ENCODE results near the gene RGS7. TPM values are rescaled to one million over a fixed set of nuclear protein-coding genes. Genes with fewer than 3 reads are reported as not detected.
"Not testable (repeated sequence)": the region's sequence is repeated elsewhere in the genome, so short reads cannot be mapped to it uniquely, and the experiment has no call there.

RGS7 gene
- total and polyA plus RNA-seq, 10 of the 15 experiments (the other 5 are each of a cell fraction or from before 2014, with no cell fraction given) = not detected

- no peak for FAIRE-seq
- Histone ChIP-seq H3K4me2 (ENCODE audit: control insufficient read depth, insufficient read depth) (no peak overlapping the region), H3K9me3 (replicated peaks; ENCODE audit: control insufficient read depth, insufficient read depth, low read length) (no peaks in the 10 kb centered on the region), H3K4me3 (no peak overlapping the region), H3K9ac (ENCODE audit: control insufficient read depth, insufficient read depth, low read length) (no peak overlapping the region), H3K4me1 (ENCODE audit: control insufficient read depth, insufficient read depth, low read length) (no peaks in the 10 kb centered on the region), H3K27ac (ENCODE audit: control insufficient read depth, insufficient read depth) (no peak overlapping the region), H3K27me3 (replicated peaks in 1 of 2; ENCODE audit: control insufficient read depth in 2 of 2, insufficient read depth in 2 of 2, low read length in 1 of 2) (no peaks in the 10 kb centered on the region), H3K36me3 (ENCODE audit: control insufficient read depth in 2 of 2, insufficient read depth in 2 of 2, low read length in 1 of 2) (no peaks in the 10 kb centered on the region), H3K79me2 (ENCODE audit: control insufficient read depth, insufficient read depth, low read length) (no peaks in the 10 kb centered on the region), H2AFZ (ENCODE audit: control insufficient read depth, low read depth, low read length) (no peak overlapping the region), H4K20me1 (ENCODE audit: control insufficient read depth, insufficient read depth) (no peaks in the 10 kb centered on the region)
- BruUV-seq (replicated peaks) = no TSS peak
- CTCF ChIA-PET = interaction anchor here (0.9 kb wide), 1 partner anchor 9 kb away, joined by 3 read pairs; no protein-coding TSS in a partner anchor
- RAD21 ChIA-PET (ENCODE audit: unreplicated experiment) = no interaction called here
- POLR2A ChIA-PET = no interaction called here
- intact Hi-C loops (cut with micrococcal nuclease; ENCODE audit: unreplicated experiment) = no loop called here
- in situ Hi-C loops (cut with MboI) = no loop called here
- DNase-seq (ENCODE audit: low read depth, low spot score) = no peak
- no peak for TF ChIP-seq ATF2 (IDR thresholded peaks at IDR 0.05; ENCODE audit: low read length)
- no peak for TF ChIP-seq JUND (IDR thresholded peaks at IDR 0.05; ENCODE audit: low read depth, low read length)
- no peak for TF ChIP-seq NFYA (IDR thresholded peaks at IDR 0.05; ENCODE audit: borderline replicate concordance, low read depth, low read length)
- TF ChIP-seq BCL11A (IDR thresholded peaks at IDR 0.05; ENCODE audit: low read depth, low read length) = no peak
- no peak for TF ChIP-seq SUZ12 (IDR thresholded peaks at IDR 0.05; ENCODE audit: unreplicated experiment)
- no peak for TF ChIP-seq BCLAF1 (IDR thresholded peaks at IDR 0.05)
- no peak for TF ChIP-seq RB1 (IDR thresholded peaks at IDR 0.05; ENCODE audit: borderline replicate concordance)
- 60% methylated on average over 1 of the region's 1 CpG for WGBS (ENCODE audit: insufficient coverage, insufficient replicate concordance, low lambda C conversion rate, missing lambda C conversion rate)
- SMC1A ChIA-PET (ENCODE audit: uncharacterized antibody, unreplicated experiment) = interaction anchor here (1.1 kb wide), 1 partner anchor 12 kb away, joined by 4 read pairs; no protein-coding TSS in a partner anchor
- no peak for ATAC-seq
Observed at GRCh38 chr1:241225741-241226140, 131.3 kb downstream of the RGS7 start.

GRCh38 chr1:241224189-241224588 lies 132.8 kb downstream of the RGS7 start:
- RAD21 ChIA-PET (ENCODE audit: unreplicated experiment); H3K36me3 ChIP-seq (ENCODE audit: control insufficient read depth in 2 of 2, insufficient read depth in 2 of 2, low read length in 1 of 2); H3K4me3 ChIP-seq; H3K4me2 ChIP-seq (ENCODE audit: control insufficient read depth, insufficient read depth); CTCF ChIA-PET; H3K27me3 ChIP-seq (replicated peaks in 1 of 2; ENCODE audit: control insufficient read depth in 2 of 2, insufficient read depth in 2 of 2, low read length in 1 of 2); H3K9ac ChIP-seq (ENCODE audit: control insufficient read depth, insufficient read depth, low read length); H3K9me3 ChIP-seq (replicated peaks; ENCODE audit: control insufficient read depth, insufficient read depth, low read length); H4K20me1 ChIP-seq (ENCODE audit: control insufficient read depth, insufficient read depth); intact Hi-C loops (cut with micrococcal nuclease; ENCODE audit: unreplicated experiment); SMC1A ChIA-PET (ENCODE audit: uncharacterized antibody, unreplicated experiment); in situ Hi-C loops (cut with MboI); BruUV-seq (replicated peaks); H3K4me1 ChIP-seq (ENCODE audit: control insufficient read depth, insufficient read depth, low read length); H3K27ac ChIP-seq (ENCODE audit: control insufficient read depth, insufficient read depth); POLR2A ChIA-PET; FAIRE-seq; H2AFZ ChIP-seq (ENCODE audit: control insufficient read depth, low read depth, low read length); DNase-seq (ENCODE audit: low read depth, low spot score); H3K79me2 ChIP-seq (ENCODE audit: control insufficient read depth, insufficient read depth, low read length); ATAC-seq: not testable (repeated sequence)
- 0% methylated on average over 2 of the region's 3 CpGs for WGBS (ENCODE audit: insufficient coverage, insufficient replicate concordance, low lambda C conversion rate, missing lambda C conversion rate)

- in situ Hi-C loops (cut with MboI); DNase-seq (ENCODE audit: low read depth, low spot score); CTCF ChIA-PET; POLR2A ChIA-PET; intact Hi-C loops (cut with micrococcal nuclease; ENCODE audit: unreplicated experiment); H3K9me3 ChIP-seq (replicated peaks; ENCODE audit: control insufficient read depth, insufficient read depth, low read length); H3K4me1 ChIP-seq (ENCODE audit: control insufficient read depth, insufficient read depth, low read length); ATAC-seq; H3K79me2 ChIP-seq (ENCODE audit: control insufficient read depth, insufficient read depth, low read length); FAIRE-seq; H3K27ac ChIP-seq (ENCODE audit: control insufficient read depth, insufficient read depth); RAD21 ChIA-PET (ENCODE audit: unreplicated experiment); H4K20me1 ChIP-seq (ENCODE audit: control insufficient read depth, insufficient read depth); H3K36me3 ChIP-seq (ENCODE audit: control insufficient read depth in 2 of 2, insufficient read depth in 2 of 2, low read length in 1 of 2); SMC1A ChIA-PET (ENCODE audit: uncharacterized antibody, unreplicated experiment); BruUV-seq (replicated peaks); H3K4me3 ChIP-seq; H3K27me3 ChIP-seq (replicated peaks in 1 of 2; ENCODE audit: control insufficient read depth in 2 of 2, insufficient read depth in 2 of 2, low read length in 1 of 2); H3K4me2 ChIP-seq (ENCODE audit: control insufficient read depth, insufficient read depth); H2AFZ ChIP-seq (ENCODE audit: control insufficient read depth, low read depth, low read length); H3K9ac ChIP-seq (ENCODE audit: control insufficient read depth, insufficient read depth, low read length): not testable (repeated sequence)
- 26% methylated on average over 4 of the region's 4 CpGs for WGBS (ENCODE audit: insufficient coverage, insufficient replicate concordance, low lambda C conversion rate, missing lambda C conversion rate)
Observed at GRCh38 chr1:241222813-241223212, 134.2 kb downstream of the RGS7 start.

All from GM12878 (cell line).